Left lung (tissue), 10 donors: ENCODE measurements around the gene A2M. TPM values are rescaled to one million over a fixed set of nuclear protein-coding genes. Genes with fewer than 3 reads are reported as not detected.

Source experiments
- ATAC-seq: fragments of 200-7000 bp; cut with Tn5 transposase; one replicate; pipeline ENCODE4 v1.9.1; 2020; ENCODE audit warnings: moderate library complexity
- DNase-seq, 4 donors: peaks; one replicate each; pipeline ENCODE4 v3.0.0-alpha.2; 2013 to 2020
- H3K27ac ChIP-seq, 2 donors: fragments of 200-600 bp; sonication (generic) in 1 of 2; one replicate each; pipeline versions ENCODE4 v1.5.0 to v1.8.0; 2020 to 2021
- H3K27me3 ChIP-seq, 2 donors: fragments of 200-600 bp; sonication (generic) in 1 of 2; one replicate each; pipeline versions ENCODE4 v1.5.0 to v1.8.0; 2020 to 2021
- H3K36me3 ChIP-seq, 2 donors: fragments of 200-600 bp; sonication (generic) in 1 of 2; one replicate each; pipeline versions ENCODE4 v1.5.0 to v1.8.0; 2020 to 2021
- H3K4me1 ChIP-seq, 2 donors: fragments of 200-600 bp; one replicate each; pipeline ENCODE4 v1.8.0; 2021
- H3K4me3 ChIP-seq, 2 donors: fragments of 200-600 bp; sonication (generic) in 1 of 2; one replicate each; pipeline versions ENCODE4 v1.5.0 to v1.8.0; 2020 to 2021; ENCODE audit warnings: mild to moderate bottlenecking in 1 of 2
- H3K9me3 ChIP-seq, 2 donors: fragments of 200-600 bp; sonication (generic) in 1 of 2; one replicate each; pipeline versions ENCODE4 v1.5.0 to v1.8.0; 2020 to 2021
- intact Hi-C, 2 donors: fragments of 100-400 bp; cut with DNase I; formaldehyde crosslinking; loops; one replicate each; pipeline versions ENCODE4 v1.11.2 to v1.14.2; 2022
- polyA plus RNA-seq, 6 donors: library from polyadenylated mRNA; unstranded; fragments of 120-200 nt; gene quantifications; one replicate each; pipeline ENCODE4 v1.2.1, GENCODE V29; 2013; ENCODE audit not compliant: insufficient read length in 6 of 6
- total RNA-seq, 2 donors: library from RNA; stranded (reverse); fragmentation: NEBNext Ultra II Directional; extraction: Animal tissue kit (Norgen Biotek cat#: 25700); gene quantifications; one replicate each; pipeline ENCODE4 v1.2.1, GENCODE V29; 2021
- TF ChIP-seq, protein P1 (sequence below), 2 donors: fragments of 200-600 bp; sonication (generic) in 1 of 2; IDR thresholded peaks; one replicate each; pipeline versions ENCODE4 v1.5.0 to v1.8.0; 2021; ENCODE audit warnings: antibody characterized with exemption in 2 of 2
- donor health status: DM: no; HTN: yes; CAD: no.
- donor health status: DM: no; HTN: no; CAD: no.

Gene A2M
- total and polyA plus RNA-seq, 8 donors = 814 to 2,660 (median 2,105) TPM

DNA sequence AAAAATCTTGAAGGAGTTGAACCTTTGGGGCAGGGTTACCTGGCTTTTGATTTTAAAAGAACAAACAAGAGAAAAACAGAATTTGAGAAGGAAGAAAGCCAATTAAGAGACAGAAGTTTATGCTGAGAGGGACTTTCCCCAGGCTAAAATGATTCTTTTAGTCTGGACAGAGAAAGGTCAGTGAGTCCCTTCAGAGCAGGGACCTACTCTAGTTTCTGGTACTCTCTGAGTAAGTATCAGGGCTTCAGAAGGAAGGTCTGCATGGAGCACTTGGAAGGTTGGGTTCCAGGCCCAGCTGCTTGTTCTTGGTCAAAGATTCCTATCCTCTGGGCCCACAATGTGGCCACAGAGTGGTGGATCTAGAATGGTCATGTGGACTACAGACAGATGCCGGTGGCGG, 66.8 kb downstream of the A2M start:
- no peak for ATAC-seq
- Histone ChIP-seq H3K4me1 (no peaks in the 10 kb centered on the region), H3K27ac (no peak overlapping the region), H3K36me3 (no peaks in the 10 kb centered on the region), H3K27me3 (no peaks in the 10 kb centered on the region), H3K9me3 (no peaks in the 10 kb centered on the region), H3K4me3 (no peak overlapping the region)
- DNase-seq = no peak
- intact Hi-C loops = no loop called here
- TF ChIP-seq, protein P1, sequence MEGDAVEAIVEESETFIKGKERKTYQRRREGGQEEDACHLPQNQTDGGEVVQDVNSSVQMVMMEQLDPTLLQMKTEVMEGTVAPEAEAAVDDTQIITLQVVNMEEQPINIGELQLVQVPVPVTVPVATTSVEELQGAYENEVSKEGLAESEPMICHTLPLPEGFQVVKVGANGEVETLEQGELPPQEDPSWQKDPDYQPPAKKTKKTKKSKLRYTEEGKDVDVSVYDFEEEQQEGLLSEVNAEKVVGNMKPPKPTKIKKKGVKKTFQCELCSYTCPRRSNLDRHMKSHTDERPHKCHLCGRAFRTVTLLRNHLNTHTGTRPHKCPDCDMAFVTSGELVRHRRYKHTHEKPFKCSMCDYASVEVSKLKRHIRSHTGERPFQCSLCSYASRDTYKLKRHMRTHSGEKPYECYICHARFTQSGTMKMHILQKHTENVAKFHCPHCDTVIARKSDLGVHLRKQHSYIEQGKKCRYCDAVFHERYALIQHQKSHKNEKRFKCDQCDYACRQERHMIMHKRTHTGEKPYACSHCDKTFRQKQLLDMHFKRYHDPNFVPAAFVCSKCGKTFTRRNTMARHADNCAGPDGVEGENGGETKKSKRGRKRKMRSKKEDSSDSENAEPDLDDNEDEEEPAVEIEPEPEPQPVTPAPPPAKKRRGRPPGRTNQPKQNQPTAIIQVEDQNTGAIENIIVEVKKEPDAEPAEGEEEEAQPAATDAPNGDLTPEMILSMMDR (IDR thresholded peaks at IDR 0.05) = no peak

DNA sequence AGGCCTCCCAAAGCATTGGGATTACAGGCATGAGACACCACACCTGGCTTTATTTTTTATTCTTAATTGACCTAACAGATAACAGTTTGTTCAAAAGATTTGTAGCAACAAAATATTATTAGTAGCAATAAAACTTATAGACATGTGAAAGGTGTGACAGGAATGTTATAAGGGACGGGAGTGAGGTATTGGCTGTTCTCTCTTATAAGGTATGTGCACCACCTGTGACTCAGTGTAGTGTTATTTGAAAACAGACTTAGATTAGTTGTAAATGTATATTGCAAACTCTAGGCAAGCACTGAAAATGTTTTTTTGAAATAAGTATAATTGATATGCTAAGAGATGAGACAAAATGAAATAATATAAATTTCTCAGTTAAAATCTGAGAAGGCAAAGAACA, 68.6 kb downstream of the A2M start:
- DNase-seq = no peak
- Histone ChIP-seq H3K27me3 (no peaks in the 10 kb centered on the region), H3K4me1 (no peaks in the 10 kb centered on the region), H3K27ac (no peak overlapping the region), H3K9me3 (no peaks in the 10 kb centered on the region), H3K36me3 (no peaks in the 10 kb centered on the region), H3K4me3 (no peak overlapping the region)
- no peak for ATAC-seq
- intact Hi-C loops = no loop called here
- TF ChIP-seq, protein P1 (IDR thresholded peaks at IDR 0.05) = no peak

DNA sequence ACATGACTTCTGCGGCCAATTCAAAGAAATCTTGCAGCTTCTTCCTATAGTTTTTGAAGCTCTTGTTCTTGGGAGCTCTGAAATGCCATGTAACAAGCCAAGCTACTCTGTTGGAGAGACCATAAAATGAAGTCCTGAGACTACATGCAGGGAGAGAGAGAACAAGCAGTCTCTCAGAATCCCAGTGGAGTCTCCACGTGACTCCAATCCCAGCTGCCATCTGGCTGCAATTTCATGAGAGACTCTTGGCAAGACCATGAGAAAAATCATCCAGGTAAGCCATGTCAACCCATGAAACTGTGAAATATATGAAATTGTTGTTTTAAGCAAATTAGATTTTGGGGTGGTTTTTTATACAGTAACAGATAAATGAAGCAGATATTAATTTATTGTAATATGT, 72.0 kb downstream of the A2M start:
- DNase-seq (no peak), ATAC-seq (no peak)
- no peak overlapping the region for H3K4me3 ChIP-seq
- H3K9me3 ChIP-seq = no peaks in the 10 kb centered on the region
- H3K4me1 ChIP-seq = no peaks in the 10 kb centered on the region
- no peaks in the 10 kb centered on the region for H3K27me3 ChIP-seq
- no peak overlapping the region for H3K27ac ChIP-seq
- intact Hi-C loops = no loop called here
- TF ChIP-seq, protein P1 (IDR thresholded peaks at IDR 0.05) = no peak
- no peaks in the 10 kb centered on the region for H3K36me3 ChIP-seq

DNA sequence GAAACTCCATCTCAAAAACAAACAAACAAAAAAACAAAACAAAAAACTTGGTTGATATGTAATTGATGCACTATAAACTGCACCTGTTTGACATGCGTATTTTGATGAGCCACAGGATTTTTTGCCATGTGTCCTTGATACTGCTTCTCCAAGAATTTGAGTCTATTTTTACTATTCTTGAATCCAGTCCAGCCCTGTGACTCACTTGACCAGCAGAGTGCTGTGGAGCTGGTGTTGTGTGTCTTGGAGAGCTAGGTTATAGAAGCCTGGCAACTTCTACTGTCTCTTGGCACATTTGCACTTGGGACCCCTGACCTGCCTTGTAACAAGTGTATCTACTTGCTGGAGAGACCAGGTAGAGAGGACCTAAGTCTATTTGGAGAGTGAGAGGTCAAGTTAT, 74.4 kb downstream of the A2M start:
- no peak overlapping the region for H3K4me3 ChIP-seq
- H3K4me1 ChIP-seq = no peaks in the 10 kb centered on the region
- TF ChIP-seq, protein P1 (IDR thresholded peaks at IDR 0.05) = no peak
- DNase-seq = no peak
- H3K27ac ChIP-seq = no peak overlapping the region
- no peak for ATAC-seq
- intact Hi-C loops = no loop called here
- no peaks in the 10 kb centered on the region for H3K36me3 ChIP-seq
- H3K9me3 ChIP-seq = no peaks in the 10 kb centered on the region
- H3K27me3 ChIP-seq = no peaks in the 10 kb centered on the region

DNA sequence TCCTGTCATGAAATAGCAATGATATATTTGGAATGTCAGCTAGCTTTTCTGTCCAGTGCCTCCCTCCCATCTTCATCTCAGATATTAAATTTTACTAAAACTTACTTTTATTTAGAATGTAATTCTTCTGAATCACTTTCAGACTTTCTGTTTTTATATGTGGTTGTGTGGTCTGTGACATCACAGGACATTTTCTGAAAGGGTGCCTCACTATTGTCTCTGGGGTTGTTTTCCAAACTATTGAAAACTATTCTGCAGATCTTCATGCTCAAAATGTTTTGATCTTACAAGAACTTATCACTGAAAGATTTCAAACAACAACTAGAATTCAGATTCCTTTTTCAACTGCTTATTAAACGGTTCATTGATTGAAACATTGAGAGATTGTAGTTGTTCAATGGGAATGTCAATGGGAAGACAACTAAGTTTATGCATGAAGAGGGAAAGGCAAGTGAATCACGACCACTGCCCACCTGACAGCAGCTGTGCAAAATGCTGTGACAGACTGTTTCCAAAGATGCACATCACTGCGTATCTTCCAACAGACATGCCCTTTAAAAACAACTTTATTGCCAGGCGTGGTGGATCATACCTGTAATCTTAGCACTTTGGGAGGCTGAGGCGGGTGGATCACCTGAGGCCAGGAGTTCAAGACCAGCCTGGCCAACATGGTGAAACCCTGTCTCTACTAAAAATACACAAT, 75.1 kb downstream of the A2M start:
- DNase-seq (no peak), ATAC-seq (no peak)
- no peaks in the 10 kb centered on the region for H3K27me3 ChIP-seq
- no peaks in the 10 kb centered on the region for H3K4me1 ChIP-seq
- no peak overlapping the region for H3K4me3 ChIP-seq
- no peak overlapping the region for H3K27ac ChIP-seq
- H3K36me3 ChIP-seq = no peaks in the 10 kb centered on the region
- intact Hi-C loops = no loop called here
- no peaks in the 10 kb centered on the region for H3K9me3 ChIP-seq
- TF ChIP-seq, protein P1 (IDR thresholded peaks at IDR 0.05) = no peak
